HG03378 (cell line): ENCODE results near the gene EDN1.

Source experiments
- ATAC-seq: cut with Tn5 transposase; IDR thresholded peaks from one replicate; pipeline ENCODE4 v1.9.1; 2021; ENCODE audit warnings: mild to moderate bottlenecking, moderate library complexity; ENCODE audit not compliant: unreplicated experiment

EDN1 gene

DNA sequence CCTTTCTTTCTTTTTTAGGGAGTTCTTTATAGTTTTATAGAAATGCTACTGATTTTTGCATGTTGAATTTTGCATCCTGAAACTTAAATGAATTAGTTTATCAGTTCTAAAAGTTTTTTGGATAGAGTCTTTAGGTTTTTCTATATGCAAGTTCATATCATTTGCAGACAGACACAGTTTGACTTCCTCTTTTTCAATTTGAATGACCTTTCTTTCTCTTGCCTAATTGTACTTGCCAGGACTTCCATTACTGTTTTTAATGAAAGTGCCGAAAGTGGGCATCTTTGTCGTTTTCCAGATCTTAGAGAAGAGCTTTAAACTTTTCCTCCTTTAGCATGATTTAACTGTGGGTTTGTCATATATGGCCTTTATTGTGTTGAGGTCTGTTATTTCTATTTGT lies 21.1 kb upstream of the EDN1 start:
- no peak for ATAC-seq

DNA sequence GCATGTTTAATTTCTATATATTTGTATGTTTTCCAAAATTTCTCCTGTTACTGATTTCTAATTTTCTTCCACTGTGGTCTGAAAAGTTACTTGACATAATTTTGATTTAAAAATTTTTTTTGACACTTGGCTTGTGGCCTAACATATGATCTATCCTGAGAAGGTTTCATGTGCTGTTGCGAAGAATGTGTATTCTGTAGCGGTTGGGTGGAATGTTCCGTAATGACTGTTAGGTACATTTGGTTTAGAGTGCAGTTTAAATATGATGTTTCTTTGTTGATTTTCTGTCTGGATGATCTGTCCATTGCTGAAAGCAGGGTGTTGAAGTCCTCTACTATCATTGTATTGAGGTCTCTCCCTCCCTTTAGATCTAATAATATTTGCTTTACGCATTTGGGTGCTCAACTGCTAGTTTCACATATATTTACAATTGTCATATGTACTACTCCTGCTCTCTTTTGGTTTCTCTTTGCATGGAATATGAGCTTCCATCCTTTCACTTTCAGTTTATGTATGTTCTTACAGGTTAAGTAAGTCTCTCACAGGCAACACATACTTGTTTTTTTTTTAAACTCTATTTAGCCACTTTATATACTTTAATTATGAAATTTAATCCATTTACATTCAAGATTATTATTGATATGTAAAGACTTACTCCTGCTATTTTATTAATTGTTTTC lies 19.5 kb upstream of the EDN1 start:
- ATAC-seq, result no peak

DNA sequence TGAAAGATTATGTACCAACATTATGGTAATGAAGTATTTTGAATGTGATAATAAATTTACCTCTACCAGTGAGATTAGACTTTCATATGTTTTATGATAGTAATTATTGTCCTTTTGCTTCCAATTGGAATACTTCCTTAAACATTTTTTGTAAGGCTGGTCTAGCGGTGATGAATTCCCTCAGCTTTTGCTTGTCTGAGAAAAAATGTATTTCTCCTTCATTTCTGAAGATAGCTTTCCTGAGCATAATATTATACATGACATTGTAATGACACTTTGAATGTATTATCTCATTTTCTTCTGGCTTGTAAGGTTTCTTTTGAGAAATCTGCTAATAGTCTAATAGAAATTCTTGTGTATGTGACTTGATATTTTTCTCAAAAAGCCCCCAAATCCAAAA lies 18.6 kb upstream of the EDN1 start:
- no peak for ATAC-seq

DNA sequence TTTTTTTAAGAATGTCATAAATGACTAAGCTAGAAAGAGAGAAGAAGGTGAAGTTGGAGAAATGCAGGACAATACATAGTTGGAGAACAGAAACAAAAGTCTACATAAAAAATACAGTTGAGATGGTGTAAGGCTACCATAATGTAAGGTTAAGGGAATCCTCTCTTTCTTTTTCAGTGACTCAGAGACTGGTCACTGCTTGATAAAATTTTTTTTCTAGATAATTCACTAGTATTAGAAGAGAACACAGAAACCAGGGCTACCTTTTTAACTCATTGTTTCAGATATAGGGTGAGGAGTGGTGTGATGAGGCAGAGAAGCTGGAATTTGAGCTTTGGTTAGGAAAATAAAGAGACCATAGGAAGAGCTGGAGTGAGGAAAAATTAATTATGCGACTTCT lies 18.2 kb upstream of the EDN1 start:
- no peak for ATAC-seq

DNA sequence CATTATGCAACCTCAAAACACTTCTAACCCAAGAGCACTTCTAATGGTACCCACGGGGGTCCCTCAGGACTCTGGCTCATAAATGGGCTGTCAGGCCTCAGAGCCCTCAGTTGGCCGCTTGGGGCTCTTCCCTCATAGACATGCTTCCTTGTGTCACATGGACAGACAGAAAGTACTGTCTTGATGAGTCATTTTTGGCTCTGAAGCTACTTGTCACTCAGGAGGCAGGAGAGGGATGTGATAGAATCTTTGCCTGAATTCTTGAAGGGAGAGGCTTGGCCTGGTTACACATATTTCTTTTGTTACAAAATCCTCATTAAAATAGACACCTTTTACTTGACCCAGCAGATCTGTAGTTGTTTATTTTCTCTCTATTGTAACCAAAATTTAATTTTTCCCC lies 15.1 kb upstream of the EDN1 start:
- ATAC-seq, result no peak

DNA sequence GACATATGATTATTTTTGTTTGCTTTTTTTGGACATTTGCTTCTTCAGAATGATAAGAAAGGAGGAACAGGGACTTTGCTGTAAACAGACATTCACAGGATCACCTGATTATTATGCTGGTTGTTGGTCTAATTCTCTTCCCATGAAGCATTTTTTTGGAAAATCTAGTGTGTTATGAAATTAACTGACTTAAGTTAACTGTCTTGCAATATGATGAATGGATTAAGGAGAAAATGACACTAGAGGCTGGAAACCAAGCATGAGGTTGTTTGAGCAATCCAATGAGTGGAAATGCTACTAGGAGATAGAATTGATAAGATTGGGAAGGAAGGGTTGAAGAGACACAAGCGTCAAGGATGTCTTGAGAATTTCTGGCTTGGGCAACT lies 13.2 kb upstream of the EDN1 start:
- ATAC-seq, result no peak

DNA sequence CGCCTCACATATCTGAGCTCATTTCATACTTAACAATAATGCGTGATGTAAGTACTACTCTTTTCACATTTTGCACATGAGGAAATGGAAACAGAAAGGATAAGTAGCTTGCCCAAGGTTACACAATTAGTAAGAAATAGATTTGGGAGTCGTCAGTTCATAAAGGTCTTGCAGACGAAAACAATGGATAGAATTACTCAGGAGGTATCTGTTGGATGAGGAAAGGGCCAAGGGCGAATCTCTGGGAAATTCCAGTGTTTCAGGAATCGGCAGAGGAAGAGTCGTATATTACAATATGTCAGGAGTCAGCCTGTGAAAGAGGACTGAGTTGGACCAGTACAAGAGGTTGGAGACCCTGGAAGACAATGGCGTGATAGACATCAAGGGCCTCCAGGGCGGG lies 12.8 kb upstream of the EDN1 start:
- ATAC-seq, result no peak

DNA sequence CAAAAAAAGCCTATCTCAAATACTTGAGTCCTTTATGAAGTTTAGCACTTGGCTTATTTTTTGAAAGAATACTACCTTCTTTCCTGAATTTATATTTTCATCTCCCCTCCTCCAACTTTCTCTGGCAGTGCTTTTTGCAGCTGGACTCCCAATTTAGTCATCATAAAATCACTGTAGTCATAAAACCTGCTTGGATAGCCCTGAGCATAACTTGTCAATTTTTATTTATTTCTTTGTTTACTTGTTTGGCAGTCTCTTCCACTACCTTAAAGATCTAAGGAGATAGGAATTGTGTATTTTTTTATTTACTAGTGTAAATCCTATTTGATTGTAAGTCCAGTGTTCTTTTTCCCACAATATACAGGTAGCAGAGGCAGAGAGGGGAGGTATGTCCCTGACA lies 11.2 kb upstream of the EDN1 start:
- no peak for ATAC-seq

DNA sequence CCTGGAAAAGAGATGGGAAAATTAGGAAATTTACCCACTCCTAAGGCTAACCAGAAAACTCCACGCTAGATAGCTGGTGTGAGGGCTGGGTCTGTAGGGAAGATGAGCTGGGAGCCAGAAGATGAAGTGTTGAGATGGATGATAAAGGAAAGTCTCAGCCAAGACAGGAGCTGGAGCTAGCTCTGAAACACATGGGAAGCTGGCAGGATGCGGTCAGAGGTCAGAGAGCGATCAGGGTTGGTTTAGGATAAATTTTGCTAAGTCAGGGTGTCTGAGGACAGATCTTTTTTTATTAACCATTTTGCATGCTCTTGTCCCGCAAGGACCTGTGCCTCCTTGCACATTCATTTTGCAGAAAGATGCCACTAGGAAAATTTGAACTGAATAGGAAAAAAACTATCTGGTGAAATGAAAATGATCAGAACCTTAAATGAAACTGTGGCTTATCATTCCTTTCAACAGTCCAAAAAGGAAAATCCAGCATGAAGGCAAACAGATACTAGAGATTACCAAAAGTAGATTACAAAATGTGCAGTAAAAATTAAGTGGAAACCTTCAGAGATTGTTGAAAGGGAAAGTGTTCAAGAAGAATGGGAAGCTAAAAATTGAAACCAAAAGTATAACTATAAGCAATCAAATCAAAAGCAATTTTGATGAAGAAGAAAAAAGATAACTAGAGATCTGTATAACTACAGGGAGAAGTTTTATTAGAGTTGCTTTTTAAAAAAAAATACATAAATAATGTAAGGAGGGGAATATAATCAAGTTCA lies 10.7 kb upstream of the EDN1 start:
- no peak for ATAC-seq

DNA sequence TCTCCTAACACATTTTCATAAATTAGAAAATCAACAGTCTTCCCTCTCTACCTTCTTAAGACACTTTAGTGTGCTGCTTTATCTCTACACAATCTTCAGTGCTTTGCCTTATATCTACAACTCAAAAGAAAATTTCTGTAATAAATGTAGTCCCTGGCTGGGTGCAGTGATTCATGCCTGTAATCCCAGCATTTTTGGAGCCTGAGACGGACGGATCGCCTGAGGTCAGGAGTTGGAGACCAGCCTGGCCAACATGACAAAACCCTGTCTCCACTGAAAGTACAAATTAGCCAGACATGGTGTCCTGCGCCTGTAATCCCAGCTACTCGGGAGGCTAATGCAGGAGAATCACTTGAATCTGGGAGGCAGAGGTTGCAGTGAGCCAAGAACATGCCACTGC lies 9.7 kb upstream of the EDN1 start:
- no peak for ATAC-seq

DNA sequence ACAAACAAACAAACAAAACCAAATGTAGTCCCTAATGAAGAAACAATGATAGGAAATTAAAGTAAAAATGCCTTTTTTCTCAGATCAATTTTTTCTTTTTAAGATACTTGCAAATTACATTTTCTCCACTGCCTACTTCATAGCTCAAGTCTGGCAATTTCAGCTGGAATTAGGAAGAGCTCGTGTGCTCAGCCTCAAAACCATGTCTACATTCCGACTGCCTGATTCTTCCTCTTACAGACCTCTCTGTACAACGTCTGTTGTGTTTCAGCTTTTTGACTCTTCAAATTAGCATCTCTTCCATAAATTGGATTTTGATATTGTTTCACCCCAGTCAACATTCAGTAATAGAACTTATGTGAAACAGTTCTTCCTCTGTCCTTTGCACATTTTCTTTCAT lies 9.3 kb upstream of the EDN1 start:
- no peak for ATAC-seq

DNA sequence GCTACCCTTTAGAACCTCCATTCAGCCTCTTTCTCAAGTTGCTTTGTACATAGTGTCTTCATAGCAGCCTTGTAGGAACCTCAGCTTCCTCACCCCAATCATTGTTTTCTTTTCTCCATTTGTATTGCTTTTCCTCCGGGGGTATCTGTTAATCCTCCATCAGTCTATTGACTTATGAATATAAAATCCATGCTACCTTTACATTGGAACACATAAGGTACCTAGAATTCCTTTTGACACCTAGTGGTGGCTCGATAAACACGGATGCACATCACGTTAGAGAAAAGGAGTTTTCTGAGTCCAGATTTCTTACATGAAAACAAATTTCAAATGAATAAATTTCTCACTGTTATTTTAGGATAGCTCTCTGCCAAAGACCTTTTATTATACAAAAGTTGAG lies 6.3 kb upstream of the EDN1 start:
- no peak for ATAC-seq

DNA sequence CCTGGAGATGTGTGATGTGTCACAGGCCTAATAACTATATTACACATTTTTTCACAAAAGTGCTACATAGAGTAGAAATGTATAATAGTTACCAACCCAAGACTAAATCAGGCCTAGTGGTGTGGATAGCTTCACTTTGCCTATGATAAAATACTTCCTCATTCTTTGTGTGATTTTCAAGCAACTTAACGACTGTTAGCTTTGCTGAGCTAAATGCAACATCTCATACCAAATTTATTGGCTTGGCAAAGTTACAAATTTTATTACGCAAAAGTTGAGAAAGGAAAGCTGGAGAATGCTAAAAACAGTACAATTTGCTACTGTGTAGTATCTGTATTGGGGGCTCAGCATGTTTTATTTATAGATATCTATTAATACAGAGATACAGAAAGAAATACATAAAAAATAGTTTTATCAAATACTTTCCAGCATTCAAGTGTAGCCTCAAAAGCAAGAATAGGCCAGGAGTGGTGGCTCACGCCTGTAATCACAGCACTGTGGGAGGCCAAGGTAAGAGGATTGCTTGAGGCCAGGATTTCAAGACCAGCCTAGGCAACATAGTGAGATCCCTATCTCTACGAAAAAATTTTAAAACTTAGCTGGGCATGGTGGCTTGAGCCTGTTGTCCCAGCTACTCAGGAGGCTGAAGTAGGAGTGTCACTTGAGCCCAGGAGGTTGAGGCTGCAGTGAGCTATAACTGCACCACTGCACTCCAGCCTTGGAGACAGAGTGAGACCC lies 3.6 kb upstream of the EDN1 start:
- ATAC-seq, result no peak

DNA sequence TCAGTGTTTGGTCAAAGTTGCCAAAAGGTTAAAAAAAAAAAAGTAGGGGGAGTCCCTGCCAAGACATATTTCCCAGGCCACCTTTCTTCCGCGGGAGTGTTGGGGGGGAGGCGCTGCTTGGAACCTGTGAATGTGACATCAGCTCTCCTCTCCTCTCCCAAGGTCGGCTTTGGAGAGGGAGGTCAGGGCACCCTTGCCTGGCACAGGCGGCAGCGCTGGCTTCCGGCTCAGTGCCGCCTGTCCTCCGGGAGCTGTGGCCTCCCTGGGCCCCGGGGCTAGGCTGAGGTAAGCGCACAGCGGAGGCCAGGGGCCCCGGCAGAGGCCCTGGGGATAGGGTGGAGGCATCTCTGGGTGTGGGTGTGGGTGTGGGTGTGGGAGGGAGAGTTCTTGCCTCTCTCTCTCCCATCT lies 1.9 kb upstream of the EDN1 start:
- no peak for ATAC-seq

DNA sequence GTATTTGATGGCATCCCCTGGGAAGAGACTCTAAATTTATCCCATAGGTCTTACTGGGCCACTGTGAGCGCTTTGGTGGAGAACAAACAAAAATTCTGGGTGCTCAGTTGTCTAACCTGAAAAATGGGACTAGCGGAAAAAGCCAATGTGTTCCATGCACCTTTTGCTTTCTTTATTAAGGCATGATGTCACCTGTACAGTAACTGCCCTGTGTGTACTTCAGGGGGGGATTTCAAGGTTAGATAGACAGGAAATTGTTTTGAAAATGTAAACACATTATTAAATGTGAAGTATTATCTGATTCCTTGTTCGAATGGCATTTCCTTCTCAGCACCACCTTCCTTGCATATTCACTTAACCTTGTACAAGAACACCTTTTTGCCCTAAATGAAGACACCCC lies 1.2 kb upstream of the EDN1 start:
- no peak for ATAC-seq

DNA sequence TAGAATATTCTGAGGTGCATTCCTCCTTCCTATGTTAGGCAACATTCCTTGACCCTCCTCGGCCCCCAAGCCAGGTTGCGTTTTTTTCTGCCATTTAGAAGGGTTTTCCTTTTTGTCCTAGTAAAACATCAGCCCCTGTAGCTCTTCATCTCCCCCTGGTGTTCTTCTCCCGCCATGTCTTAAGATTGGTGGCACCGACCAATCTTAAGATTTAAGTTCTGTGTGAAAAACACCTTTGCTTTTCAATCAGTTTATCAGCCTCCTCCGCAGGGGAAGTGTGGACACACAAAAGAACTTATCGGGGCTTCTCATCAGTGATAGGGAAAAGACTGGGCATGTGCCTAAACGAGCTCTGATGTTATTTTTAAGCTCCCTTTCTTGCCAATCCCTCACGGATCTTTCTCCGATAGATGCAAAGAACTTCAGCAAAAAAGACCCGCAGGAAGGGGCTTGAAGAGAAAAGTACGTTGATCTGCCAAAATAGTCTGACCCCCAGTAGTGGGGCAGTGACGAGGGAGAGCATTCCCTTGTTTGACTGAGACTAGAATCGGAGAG lies 719 bp upstream of the EDN1 start:
- ATAC-seq, result no peak

DNA sequence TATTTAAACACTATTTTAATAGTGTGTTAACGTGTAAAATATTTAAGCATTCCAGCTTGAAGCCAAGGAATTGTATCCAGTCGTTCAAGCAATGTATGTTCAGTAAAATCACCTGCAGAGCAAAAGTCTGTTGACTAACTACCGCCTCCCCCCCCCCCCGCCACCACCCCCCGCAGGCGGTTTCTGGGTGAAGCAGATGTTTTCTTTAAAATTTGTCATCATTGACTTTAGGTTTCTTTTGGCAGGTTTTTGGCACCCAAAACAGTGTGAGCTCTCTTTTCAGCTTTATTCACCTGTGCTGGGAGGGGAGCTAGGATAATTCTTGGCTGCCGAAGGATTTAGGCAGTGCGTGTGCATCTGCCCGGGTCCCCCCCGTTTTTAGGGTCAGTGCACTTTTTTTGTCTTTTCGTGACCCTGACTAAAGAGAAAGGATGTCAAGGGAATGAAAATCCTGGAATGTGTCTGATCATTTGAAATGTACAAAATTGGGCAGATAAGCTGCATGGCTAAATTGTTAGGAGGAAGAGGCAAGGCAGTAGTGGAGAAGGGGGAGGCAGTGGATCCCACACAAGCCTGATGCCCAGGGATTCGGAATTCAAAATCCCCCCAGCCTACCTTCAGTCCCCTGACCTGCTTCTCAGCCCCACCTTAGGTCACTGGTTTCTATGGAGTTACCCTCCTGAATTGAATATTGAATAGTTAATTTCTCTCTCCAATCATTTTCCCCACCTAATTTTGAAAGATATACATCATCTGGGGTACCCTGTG lies 1.1 kb downstream of the EDN1 start:
- no peak for ATAC-seq

DNA sequence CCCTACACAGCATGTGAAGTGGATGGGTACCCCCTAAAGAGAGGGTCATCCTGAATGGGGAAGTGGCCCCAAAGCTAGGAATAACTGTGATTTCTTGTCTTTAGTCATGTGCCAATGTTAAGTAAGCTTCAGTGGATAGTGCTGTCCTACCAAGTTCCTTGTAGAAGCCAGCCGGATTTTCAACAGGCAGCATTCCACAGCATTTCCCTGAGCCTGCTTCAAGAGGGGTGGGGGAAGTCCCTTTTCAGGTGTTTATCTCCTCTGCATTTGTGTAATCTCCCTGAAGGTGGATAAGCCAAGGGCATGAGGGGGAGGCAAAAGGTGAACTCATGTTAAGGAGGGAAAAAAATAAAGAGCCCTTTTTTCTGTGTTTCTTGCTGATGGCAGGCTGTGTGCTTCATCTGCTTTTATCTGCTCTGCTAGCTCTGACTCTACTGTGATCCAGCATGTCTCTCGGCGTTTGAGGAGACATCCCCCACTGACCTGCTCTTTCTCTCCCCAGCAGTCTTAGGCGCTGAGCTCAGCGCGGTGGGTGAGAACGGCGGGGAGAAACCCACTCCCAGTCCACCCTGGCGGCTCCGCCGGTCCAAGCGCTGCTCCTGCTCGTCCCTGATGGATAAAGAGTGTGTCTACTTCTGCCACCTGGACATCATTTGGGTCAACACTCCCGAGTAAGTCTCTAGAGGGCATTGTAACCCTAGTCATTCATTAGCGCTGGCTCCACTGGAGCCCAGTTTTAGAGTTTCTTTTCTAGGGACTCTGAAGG lies 1.9 kb downstream of the EDN1 start:
- no peak for ATAC-seq

DNA sequence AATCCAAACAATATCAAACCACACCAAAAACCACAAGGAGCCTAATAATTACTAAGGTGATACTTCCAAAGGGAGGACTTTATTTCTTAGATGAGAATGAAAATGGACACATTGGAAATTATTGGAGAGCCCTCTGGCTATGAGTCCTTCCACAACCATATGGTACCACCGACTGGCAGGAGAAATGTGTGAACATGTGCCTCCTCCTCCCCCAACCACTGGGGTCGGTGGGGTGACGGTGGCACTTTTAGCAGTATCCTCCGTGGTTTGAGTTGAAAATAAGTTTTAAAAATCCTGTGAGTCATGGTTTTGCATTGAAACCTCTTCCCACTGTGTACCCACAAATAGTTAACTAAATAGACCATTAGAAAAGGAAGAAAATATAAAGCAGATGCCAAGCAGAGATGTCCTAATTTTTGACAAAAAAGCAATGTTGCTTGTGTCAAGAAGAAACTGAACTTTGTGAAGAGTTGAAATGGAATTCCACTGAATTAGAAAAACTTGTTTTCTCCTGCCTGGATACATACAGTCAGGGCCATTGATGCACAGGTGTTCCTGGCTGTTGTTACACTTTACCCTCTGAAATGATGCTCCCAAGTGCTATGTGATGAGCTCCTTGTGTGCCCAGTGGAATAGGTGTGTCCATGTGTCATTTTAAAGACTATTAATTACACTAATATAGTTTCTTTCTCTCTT lies 3.2 kb downstream of the EDN1 start:
- ATAC-seq, result no peak
